ENCODE measurements around the gene PPP2R5C. TPM values are rescaled to one million over a fixed set of nuclear protein-coding genes. Genes with fewer than 3 reads are reported as not detected.

The PPP2R5C gene
- total and polyA plus RNA-seq, 2 donors (not counting 3 experiments of a cell fraction or from before 2014, with no cell fraction given): 42.6 to 83.6 TPM

GRCh38 chr14:101905614-101906013 is 144.1 kb downstream of the PPP2R5C start:
- DNase-seq (ENCODE audit: low read depth, low spot score) (no peak), FAIRE-seq (no peak)
- Histone ChIP-seq H2AFZ (ENCODE audit: low read depth, low read length) (no peak overlapping the region), H3K79me2 (ENCODE audit: control insufficient read depth, insufficient read depth, low read length) (no peaks in the 10 kb centered on the region), H3K36me3 (ENCODE audit: control insufficient read depth in 2 of 2, extremely low read depth in 1 of 2, insufficient read depth in 2 of 2, low read length in 2 of 2) (peaks cover 19 to 42% of the 10 kb centered on the region in 2 experiments), H3K9ac (replicated peaks; ENCODE audit: extremely low read depth, insufficient read depth, low read length) (no peak overlapping the region), H4K20me1 (replicated peaks; ENCODE audit: control insufficient read depth, extremely low read depth, insufficient read depth, low read length) (no peaks in the 10 kb centered on the region), H3K9me3 (replicated peaks; ENCODE audit: control insufficient read depth, insufficient read depth, low read length) (no peaks in the 10 kb centered on the region), H3K27me3 (ENCODE audit: control insufficient read depth in 2 of 2, insufficient read depth in 2 of 2, low read length in 2 of 2) (no peaks in the 10 kb centered on the region), H3K4me2 (ENCODE audit: insufficient read depth, low read length) (no peak overlapping the region), H3K4me3 (replicated peaks in 1 of 3; ENCODE audit: insufficient read depth in 1 of 3, low read depth in 1 of 3, low read length in 3 of 3) (no peak overlapping the region), H3K9me1 (replicated peaks; ENCODE audit: control insufficient read depth, extremely low read depth, insufficient read depth, low read length) (no peaks in the 10 kb centered on the region), H3K4me1 (ENCODE audit: control insufficient read depth, extremely low read depth, insufficient read depth, low read length) (no peaks in the 10 kb centered on the region), H3K27ac (ENCODE audit: insufficient read depth, low read depth, low read length) (no peak overlapping the region)
- intact Hi-C loops (cut with micrococcal nuclease) (no loop called here), dilution Hi-C loops (cut with MboI; ENCODE audit: extremely low pct_ligation_motif_present, low sequenced_read_pairs) (no loop called here)
- ChIA-PET CTCF (no interaction called here), POLR2A (no interaction called here)
- BruUV-seq (replicated peaks): no TSS peak
- no peak for TF ChIP-seq MAX (IDR thresholded peaks at IDR 0.05; ENCODE audit: insufficient read depth, insufficient read length)

GRCh38 chr14:101906645-101907044 is 145.1 kb downstream of the PPP2R5C start:
- H3K4me2 ChIP-seq (ENCODE audit: insufficient read depth, low read length): no peak overlapping the region
- H3K4me3 ChIP-seq (replicated peaks in 1 of 3; ENCODE audit: insufficient read depth in 1 of 3, low read depth in 1 of 3, low read length in 3 of 3): no peak overlapping the region
- H3K4me1 ChIP-seq (ENCODE audit: control insufficient read depth, extremely low read depth, insufficient read depth, low read length): no peaks in the 10 kb centered on the region
- BruUV-seq (replicated peaks): no TSS peak
- TF ChIP-seq CTCF (IDR thresholded peaks at IDR 0.05; ENCODE audit: extremely low read depth in 1 of 2, insufficient read depth in 1 of 2, low read depth in 1 of 2, low read length in 2 of 2): no peak
- TF ChIP-seq JUN (IDR thresholded peaks at IDR 0.05; ENCODE audit: borderline replicate concordance, insufficient read depth, insufficient read length, low read depth): no peak
- POLR2A ChIA-PET: no interaction called here
- no peak overlapping the region for H3K9ac ChIP-seq (replicated peaks; ENCODE audit: extremely low read depth, insufficient read depth, low read length)
- H4K20me1 ChIP-seq (replicated peaks; ENCODE audit: control insufficient read depth, extremely low read depth, insufficient read depth, low read length): no peaks in the 10 kb centered on the region
- H2AFZ ChIP-seq (ENCODE audit: low read depth, low read length): no peak overlapping the region
- no peaks in the 10 kb centered on the region for H3K9me3 ChIP-seq (replicated peaks; ENCODE audit: control insufficient read depth, insufficient read depth, low read length)
- intact Hi-C loops (cut with micrococcal nuclease) (no loop called here), dilution Hi-C loops (cut with MboI; ENCODE audit: extremely low pct_ligation_motif_present, low sequenced_read_pairs) (no loop called here)
- FAIRE-seq (no peak), DNase-seq (ENCODE audit: low read depth, low spot score) (no peak)
- no peaks in the 10 kb centered on the region for H3K27me3 ChIP-seq (ENCODE audit: control insufficient read depth in 2 of 2, insufficient read depth in 2 of 2, low read length in 2 of 2)
- no peaks in the 10 kb centered on the region for H3K9me1 ChIP-seq (replicated peaks; ENCODE audit: control insufficient read depth, extremely low read depth, insufficient read depth, low read length)
- H3K27ac ChIP-seq (ENCODE audit: insufficient read depth, low read depth, low read length): no peak overlapping the region
- H3K36me3 ChIP-seq (ENCODE audit: control insufficient read depth in 2 of 2, extremely low read depth in 1 of 2, insufficient read depth in 2 of 2, low read length in 2 of 2): peaks cover 19 to 35% of the 10 kb centered on the region in 2 experiments
- CTCF ChIA-PET: no interaction called here
- H3K79me2 ChIP-seq (ENCODE audit: control insufficient read depth, insufficient read depth, low read length): no peaks in the 10 kb centered on the region
